ENCODE results near the gene HSPA12A.

The HSPA12A gene

GRCh38 chr10:116785282-116785681, 42.9 kb upstream of the HSPA12A start:
- TF ChIP-seq CTCF (IDR thresholded peaks at IDR 0.05; ENCODE audit: insufficient read depth, missing control alignments) = no peak
- FAIRE-seq = no peak
- no peak for DNase-seq (ENCODE audit: insufficient read length, low spot score)

- TF ChIP-seq CTCF (IDR thresholded peaks at IDR 0.05; ENCODE audit: insufficient read depth, missing control alignments) = no peak
- no peak for DNase-seq (ENCODE audit: insufficient read length, low spot score)
- no peak for FAIRE-seq
Observed at GRCh38 chr10:116784651-116785050, 42.3 kb upstream of the HSPA12A start.

GRCh38 chr10:116784035-116784434, 41.7 kb upstream of the HSPA12A start:
- no peak for DNase-seq (ENCODE audit: insufficient read length, low spot score)
- no peak for TF ChIP-seq CTCF (IDR thresholded peaks at IDR 0.05; ENCODE audit: insufficient read depth, missing control alignments)
- no peak for FAIRE-seq

- TF ChIP-seq CTCF (IDR thresholded peaks at IDR 0.05; ENCODE audit: insufficient read depth, missing control alignments) = no peak
- FAIRE-seq (no peak), DNase-seq (ENCODE audit: insufficient read length, low spot score) (no peak)
Observed at GRCh38 chr10:116783011-116783655, 40.8 kb upstream of the HSPA12A start.

GRCh38 chr10:116781370-116781884, 39.1 kb upstream of the HSPA12A start:
- no peak for TF ChIP-seq CTCF (IDR thresholded peaks at IDR 0.05; ENCODE audit: insufficient read depth, missing control alignments)
- DNase-seq (ENCODE audit: insufficient read length, low spot score) = no peak

GRCh38 chr10:116780691-116781205, 38.4 kb upstream of the HSPA12A start:
- TF ChIP-seq CTCF (IDR thresholded peaks at IDR 0.05; ENCODE audit: insufficient read depth, missing control alignments) = no peak
- FAIRE-seq (no peak), DNase-seq (ENCODE audit: insufficient read length, low spot score) (no peak)

More at GRCh38 chr10:116781370-116781884, 39.1 kb upstream of the HSPA12A start:
- FAIRE-seq = no peak

- TF ChIP-seq CTCF (IDR thresholded peaks at IDR 0.05; ENCODE audit: insufficient read depth, missing control alignments) = no peak
- DNase-seq (ENCODE audit: insufficient read length, low spot score) = no peak
- FAIRE-seq = no peak
Observed at GRCh38 chr10:116779076-116779687, 36.8 kb upstream of the HSPA12A start.

Measured in D721Med (cell line).